SK-N-SH (cell line): ENCODE data around the gene PNPLA1. TPM values are rescaled to one million over a fixed set of nuclear protein-coding genes. Genes with fewer than 3 reads are reported as not detected.

Source experiments
- CTCF ChIA-PET: fragments of 300-600, 350-600 bp; formaldehyde crosslinking; extraction: SDS; loops from one replicate; lab custom pipeline; 2021; lab: Yijun Ruan, JAX
- POLR2A ChIA-PET: fragments of 350-600 bp; sonication (Branson Sonifier 250); formaldehyde crosslinking; extraction: SDS; loops from one replicate; lab custom pipeline; 2020; ENCODE audit warnings: antibody characterized with exemption, inconsistent platforms; lab: Yijun Ruan, JAX
- DNase-seq: peaks from one replicate; pipeline ENCODE4 v3.0.0; 2012
- H2AFZ ChIP-seq: fragments of 200-600 bp; sonication (generic); 2 replicates; pipeline ENCODE4 v1.8.1; 2016; ENCODE audit warnings: antibody characterized with exemption, mild to moderate bottlenecking, low read depth
- H3F3A ChIP-seq: fragments of 200-600 bp; sonication (generic); replicated peaks from 2 replicates; pipeline ENCODE3; 2016; ENCODE audit warnings: antibody characterized with exemption, mild to moderate bottlenecking; ENCODE audit not compliant: insufficient read depth
- H3K27ac ChIP-seq, 2 experiments: fragments of 200-500 bp in 1 of 2; fragments of 200-600 bp in 1 of 2; sonication (Bioruptor generic) in 1 of 2; sonication (generic), shearing (Covaris generic) in 1 of 2; 2 replicates each; pipeline versions ENCODE4 v1.5.1 to v1.6.1; 2014 to 2016; ENCODE audit warnings: low read depth in 2 of 2, inconsistent platforms in 1 of 2, low read length in 1 of 2, mild to moderate bottlenecking in 1 of 2, mixed read lengths in 1 of 2
- H3K27me3 ChIP-seq: fragments of 200-600 bp; sonication (generic), shearing (Covaris generic); 2 replicates; pipeline ENCODE4 v1.6.1; 2016; ENCODE audit warnings: mixed run types; ENCODE audit not compliant: insufficient read depth
- H3K36me3 ChIP-seq, 2 experiments: fragments of 200-500 bp in 1 of 2; fragments of 200-600 bp in 1 of 2; sonication (Bioruptor generic) in 1 of 2; sonication (generic) in 1 of 2; replicated peaks in 1 of 2; 2 replicates each; pipeline versions ENCODE3 to v1.5.1; 2014 to 2016; ENCODE audit warnings: low read length in 1 of 2, mild to moderate bottlenecking in 1 of 2; ENCODE audit not compliant: insufficient read depth in 2 of 2, control insufficient read depth in 1 of 2
- H3K4me1 ChIP-seq, 2 experiments: fragments of 200-500 bp in 1 of 2; fragments of 200-600 bp in 1 of 2; sonication (Bioruptor generic) in 1 of 2; sonication (generic), shearing (Covaris generic) in 1 of 2; 2 replicates each; pipeline versions ENCODE4 v1.5.1 to v1.6.1; 2014 to 2016; ENCODE audit warnings: low read depth in 1 of 2, low read length in 1 of 2, mixed run types in 1 of 2; ENCODE audit not compliant: insufficient read depth in 2 of 2, control insufficient read depth in 1 of 2
- H3K4me2 ChIP-seq: fragments of 200-600 bp; sonication (generic), shearing (Covaris generic); 2 replicates; pipeline ENCODE4 v1.6.1; 2017; ENCODE audit warnings: mixed run types
- H3K4me3 ChIP-seq, 2 experiments: fragments of 200-500 bp in 1 of 2; fragments of 200-600 bp in 1 of 2; sonication (Bioruptor generic) in 1 of 2; sonication (generic), shearing (Covaris generic) in 1 of 2; 2 replicates each; pipeline versions ENCODE4 v1.5.1 to v1.8.1; 2014 to 2016; ENCODE audit warnings: low read depth in 2 of 2, inconsistent platforms in 1 of 2, low read length in 1 of 2, mild to moderate bottlenecking in 1 of 2, mixed read lengths in 1 of 2, moderate library complexity in 1 of 2
- H3K79me2 ChIP-seq: fragments of 200-600 bp; sonication (generic); 2 replicates; pipeline ENCODE4 v1.8.1; 2017; ENCODE audit warnings: mild to moderate bottlenecking; ENCODE audit not compliant: insufficient read depth
- H3K9ac ChIP-seq: fragments of 200-600 bp; sonication (generic); 2 replicates; pipeline ENCODE4 v1.6.1; 2017; ENCODE audit warnings: mixed run types
- H3K9me2 ChIP-seq: fragments of 200-600 bp; sonication (generic); 2 replicates; pipeline ENCODE4 v1.6.1; 2017; ENCODE audit warnings: mixed run types
- H3K9me3 ChIP-seq: fragments of 200-600 bp; sonication (generic); 2 replicates; pipeline ENCODE4 v1.6.1; 2017; ENCODE audit warnings: mixed run types, mild to moderate bottlenecking, moderate library complexity
- H4K20me1 ChIP-seq: fragments of 200-600 bp; sonication (generic); 2 replicates; pipeline ENCODE4 v1.6.1; 2017; ENCODE audit warnings: mild to moderate bottlenecking, mixed run types; ENCODE audit not compliant: insufficient read depth
- ELF1 ChIP-seq: IDR thresholded peaks from 2 replicates; pipeline ENCODE4 v1.4.0; 2012
- EP300 ChIP-seq, 2 experiments: IDR thresholded peaks; 2 replicates each; pipeline versions ENCODE4 v1.4.0 to v1.6.1; 2012; ENCODE audit warnings: borderline replicate concordance in 1 of 2, low read depth in 1 of 2, low read length in 1 of 2
- EZH2phosphoT487 ChIP-seq: fragments of 200-600 bp; sonication (generic); IDR thresholded peaks from 2 replicates; pipeline ENCODE4 v1.6.1; 2017; ENCODE audit warnings: low read depth, mixed run types, mild to moderate bottlenecking, antibody characterized with exemption, moderate library complexity, borderline replicate concordance
- FOXJ3 ChIP-seq: sonication (generic); formaldehyde crosslinking; IDR thresholded peaks from 2 replicates; pipeline ENCODE4 v1.5.1; 2020; ENCODE audit warnings: mild to moderate bottlenecking, missing genetic modification reagents
- FOXM1 ChIP-seq: IDR thresholded peaks from 2 replicates; pipeline ENCODE4 v1.4.0; 2012; ENCODE audit warnings: low read depth, mild to moderate bottlenecking
- GABPA ChIP-seq: IDR thresholded peaks from 2 replicates; pipeline ENCODE4 v1.4.0; 2012; ENCODE audit warnings: low read depth, mild to moderate bottlenecking
- IRF3 ChIP-seq: fragments of 150-350 bp; IDR thresholded peaks from 2 replicates; pipeline ENCODE4 v1.6.1; 2016; ENCODE audit warnings: mild to moderate bottlenecking, low read depth, low read length
- JUND ChIP-seq: IDR thresholded peaks from 2 replicates; pipeline ENCODE4 v1.4.0; 2012
- MAX ChIP-seq: IDR thresholded peaks from 2 replicates; pipeline ENCODE4 v1.4.0; 2012; ENCODE audit warnings: low read depth
- RAD21 ChIP-seq: IDR thresholded peaks from 2 replicates; pipeline ENCODE4 v1.6.1; 2012; ENCODE audit warnings: mild to moderate bottlenecking, low read length
- RXRA ChIP-seq: IDR thresholded peaks from 2 replicates; pipeline ENCODE4 v1.4.0; 2012; ENCODE audit warnings: low read depth, mild to moderate bottlenecking, borderline replicate concordance
- SIN3A ChIP-seq: IDR thresholded peaks from 2 replicates; pipeline ENCODE4 v1.6.1; 2012; ENCODE audit warnings: low read depth, mild to moderate bottlenecking, low read length, moderate library complexity, borderline replicate concordance
- SMC3 ChIP-seq: IDR thresholded peaks from 2 replicates; pipeline ENCODE4 v1.6.1; 2012; ENCODE audit warnings: low read depth, low read length, improper control_type of control experiment
- TEAD4 ChIP-seq: IDR thresholded peaks from 2 replicates; pipeline ENCODE4 v1.4.0; 2012; ENCODE audit warnings: mild to moderate bottlenecking, borderline replicate concordance; ENCODE audit not compliant: insufficient read depth
- USF1 ChIP-seq: IDR thresholded peaks from 2 replicates; pipeline ENCODE4 v1.4.0; 2012; ENCODE audit warnings: low read depth, borderline replicate concordance
- USF2 ChIP-seq: fragments of 150-350 bp; IDR thresholded peaks from 2 replicates; pipeline ENCODE4 v1.6.1; 2017; ENCODE audit warnings: antibody characterized with exemption, low read length, low read depth, borderline replicate concordance
- YY1 ChIP-seq: IDR thresholded peaks from 2 replicates; pipeline ENCODE4 v1.4.0; 2012; ENCODE audit warnings: low read depth, mild to moderate bottlenecking
- ZBTB33 ChIP-seq: IDR thresholded peaks from 2 replicates; pipeline ENCODE4 v1.4.0; 2012; ENCODE audit warnings: low read depth, borderline replicate concordance
- whole genome bisulfite sequencing: methylation state at CpG from one replicate; pipeline ENCODE4 v1.1.6; 2017; ENCODE audit warnings: low lambda C conversion rate; 5-methylcytosine and 5-hydroxymethylcytosine counted together
- polyA plus RNA-seq, 3 experiments: library from polyadenylated mRNA; depleted of rRNA; stranded (reverse); fragments of >200 nt; gene quantifications; 2 replicates each; pipeline ENCODE4 v1.2.3, GENCODE V29; 2012

The PNPLA1 gene
- polyA plus RNA-seq, 1 of the 3 experiments (the other 2 are of a cell fraction) = not detected

- no peaks in the 10 kb centered on the region for H3K36me3 ChIP-seq
- H4K20me1 ChIP-seq = no peaks in the 10 kb centered on the region
- no peaks in the 10 kb centered on the region for H3F3A ChIP-seq
- no peaks in the 10 kb centered on the region for H3K9me2 ChIP-seq
- H3K9ac ChIP-seq = no peak overlapping the region
- H3K9me3 ChIP-seq = no peaks in the 10 kb centered on the region
- no peak for TF ChIP-seq EP300 (IDR thresholded peaks at IDR 0.05; ENCODE audit: borderline replicate concordance in 1 of 2, low read depth in 1 of 2, low read length in 1 of 2)
- no peak for TF ChIP-seq IRF3
- TF ChIP-seq YY1 = no peak
- TF ChIP-seq SIN3A = no peak
- TF ChIP-seq SMC3 = no peak
- TF ChIP-seq JUND = no peak
- TF ChIP-seq EZH2phosphoT487 = no peak
- no peak for TF ChIP-seq RAD21
- TF ChIP-seq RXRA = no peak
- TF ChIP-seq ELF1 = no peak
- no peak for TF ChIP-seq ZBTB33
- TF ChIP-seq MAX = no peak
- TF ChIP-seq GABPA = no peak
- TF ChIP-seq TEAD4 = no peak
- no peak for TF ChIP-seq FOXJ3 (CRISPR knock-in tag)
- TF ChIP-seq FOXM1 = no peak
- no peak for TF ChIP-seq USF2
- TF ChIP-seq USF1 = no peak
- DNase-seq = no peak
- H3K4me3 ChIP-seq = no peak overlapping the region
- ChIA-PET CTCF (interaction anchor here (1.1 to 1.9 kb wide), 4 partner anchors 14 to 33 kb away, joined by 3 to 11 read pairs (median 6); no protein-coding TSS in a partner anchor), POLR2A (no interaction called here)
- H3K27ac ChIP-seq = no peak overlapping the region
- no peak overlapping the region for H3K4me2 ChIP-seq
- H3K4me1 ChIP-seq = no peaks in the 10 kb centered on the region
- H3K79me2 ChIP-seq = no peaks in the 10 kb centered on the region
- no peak overlapping the region for H2AFZ ChIP-seq
- H3K27me3 ChIP-seq = peaks cover 37% of the 10 kb centered on the region
- WGBS = 68% methylated on average over 14 of the region's 14 CpGs
Observed at GRCh38 chr6:36334832-36335459, 65.1 kb downstream of the PNPLA1 start.
